Muscle of arm (tissue), 12 donors: ENCODE measurements around the gene WDR46. TPM values are rescaled to one million over a fixed set of nuclear protein-coding genes. Genes with fewer than 3 reads are reported as not detected.

Experiments
- polyA plus RNA-seq, 12 donors: library from polyadenylated mRNA; unstranded; fragments of 120-200 nt; gene quantifications; one replicate each; pipeline ENCODE4 v1.2.1, GENCODE V29; 2013; ENCODE audit not compliant: insufficient read length in 12 of 12

The WDR46 gene
- polyA plus RNA-seq, 12 donors, result 38.8 to 63.5 (median 56.3) TPM; not detected in 1

Other genes with a start within 250 kb of the WDR46 start
- 10 to 100 TPM in 9 of 12 donors, 1 to 10 TPM in 2, not detected in 1; 7.6 to 44.7 (median 13.9) TPM for gene HLA-DPA1, start 215.6 kb downstream of the WDR46 start, polyA plus RNA-seq
- gene HLA-DPB1, start 213.2 kb downstream of the WDR46 start, polyA plus RNA-seq, result 10 to 100 TPM in 2 of 12 donors, 1 to 10 TPM in 9, not detected in 1; 2.9 to 29.8 (median 9.0) TPM
- 100 to 1,000 TPM in 1 of 12 donors, 10 to 100 TPM in 10, not detected in 1; 32.4 to 120 (median 49.2) TPM for gene COL11A2, start 96.8 kb downstream of the WDR46 start, polyA plus RNA-seq
- gene RXRB, start 88.6 kb downstream of the WDR46 start, polyA plus RNA-seq, result 10 to 100 TPM in 11 of 12 donors, not detected in 1; 33.8 to 70.0 (median 37.7) TPM
- gene SLC39A7, start 88.4 kb downstream of the WDR46 start, polyA plus RNA-seq, result 100 to 1,000 TPM in 3 of 12 donors, 10 to 100 TPM in 8, not detected in 1; 62.9 to 117 (median 77.6) TPM
- gene HSD17B8, start 84.6 kb downstream of the WDR46 start, polyA plus RNA-seq, result 10 to 100 TPM in 5 of 12 donors, 1 to 10 TPM in 6, not detected in 1; 7.8 to 20.2 (median 9.8) TPM
- 10 to 100 TPM in 11 of 12 donors, not detected in 1; 25.4 to 54.2 (median 29.2) TPM for gene RING1, start 80.7 kb downstream of the WDR46 start, polyA plus RNA-seq
- 10 to 100 TPM in 11 of 12 donors, not detected in 1; 34.7 to 75.9 (median 45.1) TPM for gene VPS52, start 17.4 kb downstream of the WDR46 start, polyA plus RNA-seq
- 1,000 to 10,000 TPM; 1,205 to 5,224 (median 4,322) TPM for gene RPS18, start 17.2 kb downstream of the WDR46 start, polyA plus RNA-seq
- 1 to 10 TPM in 10 of 12 donors, not detected in 2; 1.3 to 3.8 (median 2.0) TPM for gene B3GALT4, start 12.1 kb downstream of the WDR46 start, polyA plus RNA-seq
- gene PFDN6, start 362 bp upstream of the WDR46 start, polyA plus RNA-seq, result 10 to 100 TPM in 11 of 12 donors, not detected in 1; 35.2 to 61.0 (median 41.7) TPM
- gene RGL2, start 9.7 kb upstream of the WDR46 start, polyA plus RNA-seq, result 10 to 100 TPM in 11 of 12 donors, not detected in 1; 43.6 to 81.3 (median 52.1) TPM
- 10 to 100 TPM in 11 of 12 donors, not detected in 1; 15.5 to 50.7 (median 21.1) TPM for gene TAPBP, start 24.8 kb upstream of the WDR46 start, polyA plus RNA-seq
- 10 to 100 TPM in 11 of 12 donors, not detected in 1; 10.9 to 35.6 (median 14.3) TPM for gene ZBTB22, start 28.5 kb upstream of the WDR46 start, polyA plus RNA-seq
- 10 to 100 TPM in 11 of 12 donors, not detected in 1; 26.8 to 51.2 (median 33.1) TPM for gene DAXX, start 33.7 kb upstream of the WDR46 start, polyA plus RNA-seq
- gene KIFC1, start 102.6 kb upstream of the WDR46 start, polyA plus RNA-seq, result 10 to 100 TPM in 11 of 12 donors, not detected in 1; 15.2 to 39.0 (median 23.6) TPM
- 10 to 100 TPM in 11 of 12 donors, not detected in 1; 31.9 to 72.5 (median 46.3) TPM for gene PHF1, start 121.8 kb upstream of the WDR46 start, polyA plus RNA-seq
- gene CUTA, start 128.9 kb upstream of the WDR46 start, polyA plus RNA-seq, result 100 to 1,000 TPM in 11 of 12 donors, not detected in 1; 106 to 145 (median 118) TPM
- gene SYNGAP1, start 130.8 kb upstream of the WDR46 start, polyA plus RNA-seq, result 10 to 100 TPM in 11 of 12 donors, not detected in 1; 12.1 to 41.9 (median 16.6) TPM
- 1 to 10 TPM in 11 of 12 donors, not detected in 1; 3.9 to 8.5 (median 6.6) TPM for gene ZBTB9, start 165.3 kb upstream of the WDR46 start, polyA plus RNA-seq